ENCODE data around the gene NACC1. TPM values are rescaled to one million over a fixed set of nuclear protein-coding genes. Genes with fewer than 3 reads are reported as not detected.

The NACC1 gene
- total and polyA plus RNA-seq, 2 of the 13 experiments (the other 11 are each of a cell fraction or from before 2014, with no cell fraction given): 31.8 to 42.3 TPM

GRCh38 chr19:13095934-13096927 is 21.8 kb upstream of the NACC1 start (continued):
- peak; percentile 37; the same call in 1 of the 2 replicates for TF ChIP-seq GABPB1 (CRISPR knock-in tag; IDR thresholded peaks at IDR 0.05)
- TF ChIP-seq ZBTB2 (CRISPR knock-in tag; IDR thresholded peaks at IDR 0.05; ENCODE audit: low read depth): no peak
- TF ChIP-seq HOMEZ (CRISPR knock-in tag; IDR thresholded peaks at IDR 0.05; ENCODE audit: low read depth): no peak
- TF ChIP-seq MXD1 (CRISPR knock-in tag; IDR thresholded peaks at IDR 0.05): no peak
- peak; percentile 47 for TF ChIP-seq TEAD3 (CRISPR knock-in tag; optimal IDR thresholded peaks at IDR 0.05; ENCODE audit: borderline replicate concordance)
- peak; percentile 69 for TF ChIP-seq ZNF574 (CRISPR knock-in tag; IDR thresholded peaks at IDR 0.05)
- TF ChIP-seq ZSCAN20 (CRISPR knock-in tag; IDR thresholded peaks at IDR 0.05; ENCODE audit: borderline replicate concordance): no peak
- TF ChIP-seq ELF3 (CRISPR knock-in tag; IDR thresholded peaks at IDR 0.05): 0 out of 2 replicates have a peak, but pooled peaks have one; percentile 20
- 0 out of 2 replicates have a peak, but pooled peaks have one; percentile 50 for TF ChIP-seq ZSCAN21 (CRISPR knock-in tag; IDR thresholded peaks at IDR 0.05; ENCODE audit: borderline replicate concordance)
- TF ChIP-seq ZMYM2 (CRISPR knock-in tag; IDR thresholded peaks at IDR 0.05): no peak
- peak; percentile 76; the same call in 1 of the 2 replicates for TF ChIP-seq MAZ (IDR thresholded peaks at IDR 0.05; ENCODE audit: borderline replicate concordance, low read depth, low read length)
- no peak; the same call in 1 of the 2 replicates for TF ChIP-seq MAZ (CRISPR knock-in tag; IDR thresholded peaks at IDR 0.05; ENCODE audit: low read depth)
- TF ChIP-seq TFDP1 (CRISPR knock-in tag; IDR thresholded peaks at IDR 0.05; ENCODE audit: borderline replicate concordance): peak; percentile 72; the same call in 1 of the 2 replicates

Measured in HepG2 (cell line).